Caco-2 (cell line): ENCODE results near the gene CACNA1A. TPM values are rescaled to one million over a fixed set of nuclear protein-coding genes. Genes with fewer than 3 reads are reported as not detected.

Experiments
- BruUV-seq: library from RNA; stranded (reverse); fragments of 400-500 nt; replicated peaks from 2 replicates; lab custom pipeline; 2021; lab: Mats Ljungman, UMichigan
- CTCF ChIA-PET: fragments of 300-600 bp; sonication (Branson Sonifier 250); formaldehyde crosslinking; loops from one replicate; lab custom pipeline; 2022; ENCODE audit warnings: antibody characterized with exemption; lab: Charles Lee
- POLR2A ChIA-PET: fragments of 300-600 bp; sonication (Branson Sonifier 250); formaldehyde crosslinking; loops from one replicate; lab custom pipeline; 2022; ENCODE audit warnings: antibody characterized with exemption; lab: Charles Lee
- DNase-seq, 2 experiments: peaks; one replicate each; pipeline versions ENCODE4 v3.0.0 to v3.0.0-alpha.2; 2020 to 2022
- H3K27me3 ChIP-seq: replicated peaks from 2 replicates; pipeline ENCODE4 v1.6.0; 2011; ENCODE audit warnings: low read length; ENCODE audit not compliant: control insufficient read depth, insufficient read depth
- H3K36me3 ChIP-seq: 2 replicates; pipeline ENCODE4 v1.5.1; 2011; ENCODE audit warnings: low read length; ENCODE audit not compliant: control insufficient read depth, insufficient read depth
- H3K4me1 ChIP-seq: fragments of 250-450 bp; sonication (Bioruptor Pico); 2 replicates; pipeline ENCODE4 v1.5.1; 2020; ENCODE audit warnings: mild to moderate bottlenecking
- H3K4me3 ChIP-seq: 2 replicates; pipeline ENCODE4 v1.5.1; 2011; ENCODE audit warnings: low read depth, mild to moderate bottlenecking, control low read depth, low read length
- H3K9me3 ChIP-seq: fragments of 250-450 bp; sonication (Bioruptor Pico); 2 replicates; pipeline ENCODE4 v1.5.1; 2020; ENCODE audit warnings: mild to moderate bottlenecking, moderate library complexity
- H3K27ac Mint-ChIP-seq: one replicate; pipeline ENCODE4 v1.8.0; 2022; ENCODE audit warnings: mixed read lengths; ENCODE audit not compliant: unreplicated experiment
- H3K27me3 Mint-ChIP-seq: one replicate; pipeline ENCODE4 v1.8.0; 2022; ENCODE audit warnings: mixed read lengths; ENCODE audit not compliant: insufficient read depth, unreplicated experiment
- H3K36me3 Mint-ChIP-seq: one replicate; pipeline ENCODE4 v1.8.0; 2022; ENCODE audit warnings: mild to moderate bottlenecking, mixed read lengths; ENCODE audit not compliant: insufficient read depth, unreplicated experiment
- H3K4me1 Mint-ChIP-seq: one replicate; pipeline ENCODE4 v1.8.0; 2022; ENCODE audit warnings: low read depth, mixed read lengths; ENCODE audit not compliant: unreplicated experiment
- H3K4me3 Mint-ChIP-seq: one replicate; pipeline ENCODE4 v1.8.0; 2022; ENCODE audit warnings: mild to moderate bottlenecking, moderate library complexity, mixed read lengths; ENCODE audit not compliant: unreplicated experiment
- H3K9me3 Mint-ChIP-seq: one replicate; pipeline ENCODE4 v1.8.0; 2022; ENCODE audit warnings: mixed read lengths; ENCODE audit not compliant: unreplicated experiment
- CTCF ChIP-seq, 2 experiments: fragments of 200-600 bp in 1 of 2; IDR thresholded peaks; 1 replicate in 1 of 2; 2 replicates in 1 of 2; pipeline versions ENCODE4 v1.5.1 to v1.8.0; 2011 to 2022; ENCODE audit warnings: antibody characterized with exemption in 1 of 2, control low read depth in 1 of 2, inconsistent platforms in 1 of 2, low read depth in 1 of 2, low read length in 1 of 2, mild to moderate bottlenecking in 1 of 2, moderate library complexity in 1 of 2; ENCODE audit not compliant: insufficient read depth in 1 of 2, severe bottlenecking in 1 of 2, unreplicated experiment in 1 of 2
- intact Hi-C: fragments of 100-400 bp; cut with micrococcal nuclease; formaldehyde crosslinking; loops from one replicate; pipeline ENCODE4 v1.10.0; 2022; ENCODE audit not compliant: unreplicated experiment
- total RNA-seq: library from RNA; stranded (reverse); gene quantifications from 2 replicates; pipeline ENCODE4 v1.2.3, GENCODE V29; 2022

Gene CACNA1A
- total RNA-seq, 1 experiment from 2014 or later = not detected

GRCh38 chr19:13492128-13492527 is 14.2 kb downstream of the CACNA1A start:
- H3K36me3 Mint-ChIP-seq = peaks cover 6% of the 10 kb centered on the region
- POLR2A ChIA-PET = no interaction called here
- TF ChIP-seq CTCF (IDR thresholded peaks at IDR 0.05; ENCODE audit: insufficient read depth in 1 of 2, low read depth in 1 of 2, low read length in 1 of 2, severe bottlenecking in 1 of 2, unreplicated experiment in 1 of 2) = no peak
- no peak for DNase-seq
- H3K27me3 Mint-ChIP-seq = peaks cover 5% of the 10 kb centered on the region
- Histone ChIP-seq H3K27me3 (no peaks in the 10 kb centered on the region), H3K36me3 (no peaks in the 10 kb centered on the region), H3K4me3 (no peak overlapping the region), H3K9me3 (no peaks in the 10 kb centered on the region), H3K4me1 (no peaks in the 10 kb centered on the region)
- H3K27ac Mint-ChIP-seq = no peak overlapping the region
- CTCF ChIA-PET = no interaction called here
- BruUV-seq = no TSS peak
- no peaks in the 10 kb centered on the region for H3K4me1 Mint-ChIP-seq
- intact Hi-C loops = no loop called here
- H3K4me3 Mint-ChIP-seq = no peak overlapping the region
- peaks cover 25% of the 10 kb centered on the region for H3K9me3 Mint-ChIP-seq

- H3K36me3 Mint-ChIP-seq = peaks cover 6% of the 10 kb centered on the region
- no peaks in the 10 kb centered on the region for H3K27me3 ChIP-seq
- H3K9me3 ChIP-seq = no peaks in the 10 kb centered on the region
- H3K4me1 Mint-ChIP-seq = no peaks in the 10 kb centered on the region
- H3K4me3 ChIP-seq = no peak overlapping the region
- BruUV-seq = no TSS peak
- no peaks in the 10 kb centered on the region for H3K36me3 ChIP-seq
- TF ChIP-seq CTCF (IDR thresholded peaks at IDR 0.05; ENCODE audit: insufficient read depth in 1 of 2, low read depth in 1 of 2, low read length in 1 of 2, severe bottlenecking in 1 of 2, unreplicated experiment in 1 of 2) = no peak
- ChIA-PET POLR2A (no interaction called here), CTCF (no interaction called here)
- H3K27me3 Mint-ChIP-seq = peaks cover 12% of the 10 kb centered on the region
- H3K27ac Mint-ChIP-seq = no peak overlapping the region
- no peak for DNase-seq
- H3K4me1 ChIP-seq = no peaks in the 10 kb centered on the region
- no peak overlapping the region for H3K4me3 Mint-ChIP-seq
- H3K9me3 Mint-ChIP-seq = peaks cover 15% of the 10 kb centered on the region
- intact Hi-C loops = no loop called here
Measured at GRCh38 chr19:13487985-13488384, 18.3 kb downstream of the CACNA1A start.

GRCh38 chr19:13484166-13484565 is 22.1 kb downstream of the CACNA1A start:
- intact Hi-C loops = no loop called here
- H3K4me1 Mint-ChIP-seq = no peaks in the 10 kb centered on the region
- H3K4me1 ChIP-seq = no peaks in the 10 kb centered on the region
- H3K9me3 ChIP-seq = no peaks in the 10 kb centered on the region
- no peaks in the 10 kb centered on the region for H3K36me3 ChIP-seq
- POLR2A ChIA-PET = no interaction called here
- H3K27me3 Mint-ChIP-seq = peaks cover 9% of the 10 kb centered on the region
- H3K36me3 Mint-ChIP-seq = no peaks in the 10 kb centered on the region
- no TSS peak for BruUV-seq
- H3K9me3 Mint-ChIP-seq = peaks cover 12% of the 10 kb centered on the region
- H3K27ac Mint-ChIP-seq = no peak overlapping the region
- H3K4me3 ChIP-seq = no peak overlapping the region
- no peak for TF ChIP-seq CTCF (IDR thresholded peaks at IDR 0.05; ENCODE audit: insufficient read depth in 1 of 2, low read depth in 1 of 2, low read length in 1 of 2, severe bottlenecking in 1 of 2, unreplicated experiment in 1 of 2)
- no peak overlapping the region for H3K4me3 Mint-ChIP-seq
- DNase-seq = no peak
- no peaks in the 10 kb centered on the region for H3K27me3 ChIP-seq
- CTCF ChIA-PET = no interaction called here
